Endothelial cell of umbilical vein (primary cell): ENCODE results near the gene TRPM8. TPM values are rescaled to one million over a fixed set of nuclear protein-coding genes. Genes with fewer than 3 reads are reported as not detected.

Source experiments
- BruUV-seq: library from RNA; stranded (reverse); fragments of 400-500 nt; replicated peaks from 2 replicates; lab custom pipeline; 2021; lab: Mats Ljungman, UMichigan
- CTCF ChIA-PET: fragments of 300-600, 350-600 bp; sonication (Branson Sonifier 250); formaldehyde crosslinking; loops from one replicate; lab custom pipeline; 2021; ENCODE audit warnings: antibody characterized with exemption, inconsistent platforms; lab: Charles Lee
- POLR2A ChIA-PET: fragments of 300-600, 350-600 bp; sonication (Branson Sonifier 250); formaldehyde crosslinking; loops from one replicate; lab custom pipeline; 2021; ENCODE audit warnings: antibody characterized with exemption, inconsistent platforms; lab: Charles Lee
- DNase-seq: peaks from one replicate; pipeline ENCODE4 v3.0.0-alpha.2; 2011; ENCODE audit warnings: low read depth, low spot score
- FAIRE-seq: peaks from 2 replicates; lab custom pipeline; 2011; peaks lifted over from hg19 to GRCh38; lab: Jason Lieb, UNC
- H2AFZ ChIP-seq: 2 replicates; pipeline ENCODE4 v1.6.0; 2012; ENCODE audit warnings: low read depth, low read length, control low read depth, inconsistent platforms
- H3K27ac ChIP-seq: 2 replicates; pipeline ENCODE4 v1.5.1; 2011; ENCODE audit warnings: low read depth, mild to moderate bottlenecking, control low read depth, low read length, moderate library complexity; ENCODE audit not compliant: insufficient read depth
- H3K27me3 ChIP-seq, 2 experiments: 2 replicates each; pipeline versions ENCODE4 v1.6.0 to v1.6.1; 2011; ENCODE audit warnings: low read length in 2 of 2, mixed read lengths in 1 of 2; ENCODE audit not compliant: control insufficient read depth in 2 of 2, insufficient read depth in 2 of 2
- H3K36me3 ChIP-seq, 2 experiments: 2 replicates in 1 of 2; 3 replicates in 1 of 2; pipeline ENCODE4 v1.5.1; 2011; ENCODE audit warnings: low read length in 2 of 2, mild to moderate bottlenecking in 1 of 2, moderate library complexity in 1 of 2; ENCODE audit not compliant: control insufficient read depth in 2 of 2, insufficient read depth in 2 of 2; ENCODE audit errors: extremely low read depth in 1 of 2
- H3K4me1 ChIP-seq: 3 replicates; pipeline ENCODE4 v1.5.1; 2011; ENCODE audit warnings: mild to moderate bottlenecking, low read length; ENCODE audit not compliant: control insufficient read depth, insufficient read depth; ENCODE audit errors: extremely low read depth
- H3K4me2 ChIP-seq: 2 replicates; pipeline ENCODE4 v1.6.1; 2011; ENCODE audit warnings: low read length, control low read depth, mixed read lengths; ENCODE audit not compliant: insufficient read depth
- H3K4me3 ChIP-seq, 3 experiments: fragments of 200-600 bp in 1 of 3; sonication (generic), shearing (Covaris generic) in 1 of 3; replicated peaks in 1 of 3; 2 replicates each; pipeline ENCODE4 v1.5.1; 2011 to 2016; ENCODE audit warnings: control low read depth in 3 of 3, low read length in 3 of 3, mild to moderate bottlenecking in 2 of 3, inconsistent platforms in 1 of 3, low read depth in 1 of 3, moderate library complexity in 1 of 3; ENCODE audit not compliant: insufficient read depth in 1 of 3
- H3K79me2 ChIP-seq: 2 replicates; pipeline ENCODE4 v1.6.0; 2012; ENCODE audit warnings: low read length, inconsistent platforms; ENCODE audit not compliant: control insufficient read depth, insufficient read depth
- H3K9ac ChIP-seq: replicated peaks from 2 replicates; pipeline ENCODE3; 2011; ENCODE audit warnings: low read length, control low read depth; ENCODE audit not compliant: insufficient read depth; ENCODE audit errors: extremely low read depth
- H3K9me1 ChIP-seq: replicated peaks from 3 replicates; pipeline ENCODE4 v1.6.0; 2011; ENCODE audit warnings: mild to moderate bottlenecking, low read length; ENCODE audit not compliant: control insufficient read depth, insufficient read depth; ENCODE audit errors: extremely low read depth
- H3K9me3 ChIP-seq: replicated peaks from 2 replicates; pipeline ENCODE4 v1.5.1; 2012; ENCODE audit warnings: low read length, inconsistent platforms; ENCODE audit not compliant: control insufficient read depth, insufficient read depth
- H4K20me1 ChIP-seq: replicated peaks from 2 replicates; pipeline ENCODE3; 2011; ENCODE audit warnings: mild to moderate bottlenecking, low read length; ENCODE audit not compliant: control insufficient read depth, insufficient read depth; ENCODE audit errors: extremely low read depth
- EZH2 ChIP-seq: IDR thresholded peaks from 2 replicates; pipeline ENCODE4 v1.6.1; 2012; ENCODE audit warnings: borderline replicate concordance, low read depth, mild to moderate bottlenecking, moderate library complexity, low read length, inconsistent platforms; ENCODE audit not compliant: severe bottlenecking
- GATA2 ChIP-seq: IDR thresholded peaks from 2 replicates; pipeline ENCODE4 v1.7.0; 2011; ENCODE audit warnings: low read depth, mild to moderate bottlenecking, moderate library complexity, mixed read lengths, low read length; ENCODE audit not compliant: insufficient read length, insufficient read depth
- MYC ChIP-seq: IDR thresholded peaks from one replicate; pipeline ENCODE4 v1.6.1; 2011; ENCODE audit warnings: mild to moderate bottlenecking, low read depth, low read length
- POLR2A ChIP-seq: IDR thresholded peaks from 2 replicates; pipeline ENCODE4 v1.6.1; 2012; ENCODE audit warnings: low read depth, mild to moderate bottlenecking, control low read depth, low read length
- POLR2AphosphoS5 ChIP-seq: IDR thresholded peaks from 2 replicates; pipeline ENCODE4 v1.6.1; 2012; ENCODE audit warnings: low read depth, mild to moderate bottlenecking, control low read depth, low read length, moderate library complexity; ENCODE audit not compliant: insufficient read depth
- dilution Hi-C: fragments of 300-500 bp; cut with MboI; formaldehyde crosslinking; loops from one replicate; pipeline ENCODE4 v1.15.0; 2019; ENCODE audit warnings: low sequenced_read_pairs; ENCODE audit not compliant: extremely low pct_ligation_motif_present
- intact Hi-C: fragments of 100-400 bp; cut with micrococcal nuclease; formaldehyde crosslinking; loops from one replicate; pipeline ENCODE4 v1.10.0; 2022
- polyA plus RNA-seq, 4 experiments: library from polyadenylated mRNA; depleted of rRNA in 3 of 4; stranded (reverse) in 3 of 4; unstranded in 1 of 4; fragments of >200 nt; gene quantifications; 2 replicates each; pipeline versions ENCODE4 v1.2.1 to v1.2.3, GENCODE V29; 2011 to 2012; ENCODE audit warnings: missing spikeins in 1 of 4
- total RNA-seq: library from RNA; stranded (reverse); gene quantifications from 2 replicates; pipeline ENCODE4 v1.2.3, GENCODE V29; 2021
- TF ChIP-seq, protein P1 (sequence below), 2 donors: IDR thresholded peaks; 1 replicate in 1 of 2; 2 replicates in 1 of 2; pipeline ENCODE4 v1.5.1; 2011; ENCODE audit warnings: low read length in 2 of 2, mild to moderate bottlenecking in 2 of 2, moderate library complexity in 2 of 2, control low read depth in 1 of 2, inconsistent platforms in 1 of 2, low read depth in 1 of 2; ENCODE audit not compliant: insufficient read depth in 1 of 2; ENCODE audit errors: extremely low read depth in 1 of 2

The TRPM8 gene
- total and polyA plus RNA-seq, 2 donors (not counting 3 experiments of a cell fraction or from before 2014, with no cell fraction given): not detected

DNA sequence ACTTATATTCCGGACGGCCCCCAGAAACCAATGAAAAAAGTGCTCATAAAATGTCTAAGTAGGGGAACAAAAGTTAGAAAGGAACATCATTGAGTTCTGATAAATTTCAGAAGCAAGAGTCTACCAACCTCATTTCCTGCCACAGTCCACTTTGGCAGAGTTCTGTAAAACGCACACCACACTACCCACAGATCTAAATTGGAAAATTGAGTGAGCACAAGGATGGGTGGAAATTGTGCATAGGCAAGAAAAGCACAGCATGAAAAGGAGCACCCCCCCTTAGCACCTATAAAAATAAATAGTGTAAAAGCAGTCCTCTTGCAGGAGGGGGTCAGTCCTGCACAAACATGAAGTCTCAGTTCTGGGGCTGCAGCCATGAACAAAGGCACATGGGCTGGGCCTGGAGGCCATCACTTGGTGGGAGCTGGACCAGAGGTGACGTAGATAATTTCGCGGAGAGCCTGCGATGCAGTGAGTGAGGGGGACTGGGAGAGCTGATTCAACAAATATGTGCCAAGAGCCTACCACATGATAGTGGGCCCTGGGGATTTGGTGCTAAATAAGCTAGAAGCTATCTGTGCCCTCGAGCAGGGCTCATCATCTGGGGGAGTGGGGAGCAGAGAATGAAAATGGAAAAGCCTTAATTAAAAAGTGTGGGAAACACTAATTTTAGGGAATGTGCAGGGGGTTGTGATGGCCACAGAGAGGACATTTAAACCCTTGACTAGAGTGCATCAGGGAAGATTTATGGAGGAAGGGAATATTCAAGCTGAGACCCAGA lies 84.4 kb downstream of the TRPM8 start:
- H3K4me2 ChIP-seq: no peak overlapping the region
- no peaks in the 10 kb centered on the region for H4K20me1 ChIP-seq
- no peaks in the 10 kb centered on the region for H3K79me2 ChIP-seq
- dilution Hi-C loops (no loop called here), intact Hi-C loops (no loop called here)
- CTCF ChIA-PET: no interaction called here
- no peaks in the 10 kb centered on the region for H3K9me1 ChIP-seq
- no peak for DNase-seq
- H3K27ac ChIP-seq: no peak overlapping the region
- TF ChIP-seq POLR2A: no peak
- H2AFZ ChIP-seq: no peak overlapping the region
- FAIRE-seq: no peak
- H3K4me3 ChIP-seq: no peak overlapping the region
- H3K9ac ChIP-seq: no peak overlapping the region
- H3K4me1 ChIP-seq: no peaks in the 10 kb centered on the region
- H3K36me3 ChIP-seq: no peaks in the 10 kb centered on the region
- no TSS peak for BruUV-seq
- no peaks in the 10 kb centered on the region for H3K9me3 ChIP-seq
- peaks cover 0 to 3% of the 10 kb centered on the region in 2 experiments for H3K27me3 ChIP-seq
- POLR2A ChIA-PET: no interaction called here

DNA sequence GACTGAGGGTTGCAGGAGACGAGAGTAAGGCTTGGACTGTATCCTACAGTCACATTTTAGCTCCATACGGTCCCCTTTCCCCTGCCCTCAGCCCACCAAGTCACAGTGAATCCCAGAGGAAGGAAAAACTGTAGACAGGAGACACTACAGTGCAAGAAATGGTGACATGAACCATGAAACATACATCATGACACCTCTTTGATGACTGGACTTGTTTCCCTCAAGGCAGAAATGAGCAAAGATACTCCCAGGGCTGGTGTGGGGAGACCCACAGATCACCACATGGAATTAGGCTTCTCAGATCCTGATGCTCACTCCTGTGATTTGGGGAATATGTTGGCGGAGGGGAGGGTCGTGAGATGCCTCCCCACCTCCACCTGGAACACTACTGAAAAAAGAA lies 85.1 kb downstream of the TRPM8 start:
- Histone ChIP-seq H3K27me3 (peaks cover 0 to 8% of the 10 kb centered on the region in 2 experiments), H3K4me1 (no peaks in the 10 kb centered on the region), H3K4me2 (no peak overlapping the region), H3K27ac (no peak overlapping the region), H4K20me1 (no peaks in the 10 kb centered on the region), H3K9ac (no peak overlapping the region), H3K9me1 (no peaks in the 10 kb centered on the region), H3K79me2 (no peaks in the 10 kb centered on the region), H3K36me3 (no peaks in the 10 kb centered on the region), H2AFZ (no peak overlapping the region), H3K9me3 (no peaks in the 10 kb centered on the region), H3K4me3 (no peak overlapping the region)
- BruUV-seq: no TSS peak
- intact Hi-C loops: no loop called here
- dilution Hi-C loops: no loop called here
- FAIRE-seq: no peak
- no peak for DNase-seq
- TF ChIP-seq, protein P1, sequence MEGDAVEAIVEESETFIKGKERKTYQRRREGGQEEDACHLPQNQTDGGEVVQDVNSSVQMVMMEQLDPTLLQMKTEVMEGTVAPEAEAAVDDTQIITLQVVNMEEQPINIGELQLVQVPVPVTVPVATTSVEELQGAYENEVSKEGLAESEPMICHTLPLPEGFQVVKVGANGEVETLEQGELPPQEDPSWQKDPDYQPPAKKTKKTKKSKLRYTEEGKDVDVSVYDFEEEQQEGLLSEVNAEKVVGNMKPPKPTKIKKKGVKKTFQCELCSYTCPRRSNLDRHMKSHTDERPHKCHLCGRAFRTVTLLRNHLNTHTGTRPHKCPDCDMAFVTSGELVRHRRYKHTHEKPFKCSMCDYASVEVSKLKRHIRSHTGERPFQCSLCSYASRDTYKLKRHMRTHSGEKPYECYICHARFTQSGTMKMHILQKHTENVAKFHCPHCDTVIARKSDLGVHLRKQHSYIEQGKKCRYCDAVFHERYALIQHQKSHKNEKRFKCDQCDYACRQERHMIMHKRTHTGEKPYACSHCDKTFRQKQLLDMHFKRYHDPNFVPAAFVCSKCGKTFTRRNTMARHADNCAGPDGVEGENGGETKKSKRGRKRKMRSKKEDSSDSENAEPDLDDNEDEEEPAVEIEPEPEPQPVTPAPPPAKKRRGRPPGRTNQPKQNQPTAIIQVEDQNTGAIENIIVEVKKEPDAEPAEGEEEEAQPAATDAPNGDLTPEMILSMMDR (IDR thresholded peaks at IDR 0.05; ENCODE audit: extremely low read depth in 1 of 2, insufficient read depth in 1 of 2, low read depth in 1 of 2, low read length in 2 of 2): no peak
- no peak for TF ChIP-seq MYC
- no peak for TF ChIP-seq POLR2AphosphoS5
- TF ChIP-seq POLR2A: no peak
- no peak for TF ChIP-seq EZH2
- TF ChIP-seq GATA2: no peak
- POLR2A ChIA-PET: no interaction called here
- CTCF ChIA-PET: no interaction called here
